Transverse colon (tissue), 4 donors: ENCODE results near the gene CFAP221.

Experiments
- CTCF ChIP-seq, 5 experiments: fragments of 200-600 bp in 3 of 5; fragments of 450-650 bp in 2 of 5; sonication (generic) in 3 of 5; IDR thresholded peaks; 1 replicate in 2 of 5; 2 replicates in 3 of 5; pipeline ENCODE4 v1.5.1; 2016 to 2017; ENCODE audit warnings: antibody characterized with exemption in 5 of 5, inconsistent platforms in 3 of 5, mild to moderate bottlenecking in 2 of 5, moderate library complexity in 1 of 5
- EP300 ChIP-seq: sonication (generic); formaldehyde crosslinking; IDR thresholded peaks from one replicate; pipeline ENCODE4 v1.6.1; 2017; ENCODE audit warnings: antibody characterized with exemption, low read depth
- POLR2A ChIP-seq: fragments of 450-650 bp; IDR thresholded peaks from one replicate; pipeline ENCODE4 v1.6.1; 2016; ENCODE audit warnings: antibody characterized with exemption, mild to moderate bottlenecking, moderate library complexity
- POLR2AphosphoS5 ChIP-seq, 3 donors: sonication (generic); formaldehyde crosslinking; IDR thresholded peaks; one replicate each; pipeline ENCODE4 v1.6.1; 2016; ENCODE audit warnings: antibody characterized with exemption in 3 of 3

- no peak for TF ChIP-seq CTCF (IDR thresholded peaks at IDR 0.05)
- TF ChIP-seq POLR2AphosphoS5 (IDR thresholded peaks at IDR 0.05) = no peak
- TF ChIP-seq POLR2A = no peak
- no peak for TF ChIP-seq EP300
Measured at GRCh38 chr2:119637371-119637770, 93.1 kb downstream of the CFAP221 start.
